ENCODE data around the gene TNRC6B.
A peak's percentile ranks its signal among the peaks of the same experiment; 100 is the strongest.

TNRC6B gene

GRCh38 chr22:40331706-40332105 is 154.0 kb downstream of the TNRC6B start:
- Mint-ChIP-seq H3K4me3 (peak overlapping the region; percentile 70), H3K27me3 (no peaks in the 10 kb centered on the region), H3K27ac (ENCODE audit: low read depth) (peak overlapping the region; percentile 82), H3K9me3 (no peaks in the 10 kb centered on the region), H3K36me3 (ENCODE audit: insufficient read depth) (peaks cover 27% of the 10 kb centered on the region), H3K4me1 (peaks cover 78% of the 10 kb centered on the region)
- DNase-seq (ENCODE audit: low spot score in 2 of 2): no peak
- ATAC-seq (replicated peaks; ENCODE audit: extremely low read depth, poor library complexity, severe bottlenecking): no peak

DNA sequence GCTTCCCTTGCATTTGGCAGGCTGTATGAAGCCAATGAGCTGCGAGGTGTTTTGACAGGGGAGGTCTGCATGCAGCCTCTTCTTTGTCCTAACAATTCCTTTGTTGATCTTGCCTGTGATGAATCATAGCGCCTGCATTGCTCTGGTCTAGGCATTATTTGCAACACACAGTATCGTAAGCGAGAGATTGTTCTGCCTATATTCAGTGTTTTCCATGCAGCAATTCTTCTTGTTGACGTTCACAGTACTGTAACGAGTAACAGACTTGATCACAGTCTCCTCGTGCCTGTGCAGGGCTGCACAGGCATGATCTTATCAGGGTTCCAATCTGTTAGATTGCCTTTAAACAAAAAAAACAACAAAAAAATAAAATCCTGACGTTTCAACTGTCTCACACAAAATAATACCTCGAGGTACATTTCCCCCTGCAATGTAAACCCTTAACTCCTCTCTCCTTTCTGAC is 154.6 kb downstream of the TNRC6B start:
- Mint-ChIP-seq H3K4me3 (peak overlapping the region; percentile 70), H3K9me3 (no peaks in the 10 kb centered on the region), H3K27ac (ENCODE audit: low read depth) (peak overlapping the region; percentile 82), H3K4me1 (peaks cover 74% of the 10 kb centered on the region), H3K27me3 (no peaks in the 10 kb centered on the region), H3K36me3 (ENCODE audit: insufficient read depth) (peaks cover 28% of the 10 kb centered on the region)
- ATAC-seq (replicated peaks; ENCODE audit: extremely low read depth, poor library complexity, severe bottlenecking): no peak
- no peak for DNase-seq (ENCODE audit: low spot score in 2 of 2)

- H3K9me3 Mint-ChIP-seq: no peaks in the 10 kb centered on the region
- H3K4me1 Mint-ChIP-seq: peaks cover 80% of the 10 kb centered on the region
- peaks cover 28% of the 10 kb centered on the region for H3K36me3 Mint-ChIP-seq (ENCODE audit: insufficient read depth)
- peak overlapping the region; percentile 62 for H3K4me3 Mint-ChIP-seq
- DNase-seq (ENCODE audit: low spot score in 2 of 2) (no peak), ATAC-seq (replicated peaks; ENCODE audit: extremely low read depth, poor library complexity, severe bottlenecking) (no peak)
- no peaks in the 10 kb centered on the region for H3K27me3 Mint-ChIP-seq
- peak overlapping the region; percentile 86 for H3K27ac Mint-ChIP-seq (ENCODE audit: low read depth)
Observed at GRCh38 chr22:40334060-40334459, 156.3 kb downstream of the TNRC6B start.

DNA sequence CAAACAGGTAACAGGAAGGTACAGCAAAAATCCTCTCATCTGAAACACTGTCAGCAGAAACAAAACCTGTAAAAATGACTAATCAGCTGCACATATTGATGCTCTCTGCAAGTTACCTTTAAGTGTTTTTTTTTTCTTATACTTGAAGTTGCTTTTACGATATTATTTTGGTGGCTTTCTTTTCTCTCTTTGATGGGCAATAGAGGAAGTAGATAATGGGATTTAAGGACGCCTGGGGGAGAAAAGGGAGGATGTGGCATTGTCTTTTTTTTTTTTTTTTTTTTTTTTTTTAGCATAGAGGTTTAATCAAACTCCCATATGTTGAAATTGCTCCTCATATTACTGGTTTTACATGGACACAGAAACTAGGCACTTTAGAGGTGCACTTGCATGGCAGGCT is 157.2 kb downstream of the TNRC6B start:
- Mint-ChIP-seq H3K27me3 (no peaks in the 10 kb centered on the region), H3K4me1 (peaks cover 80% of the 10 kb centered on the region), H3K36me3 (ENCODE audit: insufficient read depth) (peaks cover 28% of the 10 kb centered on the region), H3K9me3 (no peaks in the 10 kb centered on the region), H3K4me3 (peak overlapping the region; percentile 62), H3K27ac (ENCODE audit: low read depth) (peak overlapping the region; percentile 86)
- DNase-seq (ENCODE audit: low spot score in 2 of 2): no peak
- peak; percentile 42 for ATAC-seq (replicated peaks; ENCODE audit: extremely low read depth, poor library complexity, severe bottlenecking)

GRCh38 chr22:40335358-40335757 is 157.6 kb downstream of the TNRC6B start:
- peak overlapping the region; percentile 86 for H3K27ac Mint-ChIP-seq (ENCODE audit: low read depth)
- no peaks in the 10 kb centered on the region for H3K9me3 Mint-ChIP-seq
- H3K27me3 Mint-ChIP-seq: no peaks in the 10 kb centered on the region
- DNase-seq (ENCODE audit: low spot score in 2 of 2) (no peak), ATAC-seq (replicated peaks; ENCODE audit: extremely low read depth, poor library complexity, severe bottlenecking) (peak; percentile 41)
- H3K4me3 Mint-ChIP-seq: peak overlapping the region; percentile 62
- peaks cover 25% of the 10 kb centered on the region for H3K36me3 Mint-ChIP-seq (ENCODE audit: insufficient read depth)
- H3K4me1 Mint-ChIP-seq: peaks cover 79% of the 10 kb centered on the region

DNA sequence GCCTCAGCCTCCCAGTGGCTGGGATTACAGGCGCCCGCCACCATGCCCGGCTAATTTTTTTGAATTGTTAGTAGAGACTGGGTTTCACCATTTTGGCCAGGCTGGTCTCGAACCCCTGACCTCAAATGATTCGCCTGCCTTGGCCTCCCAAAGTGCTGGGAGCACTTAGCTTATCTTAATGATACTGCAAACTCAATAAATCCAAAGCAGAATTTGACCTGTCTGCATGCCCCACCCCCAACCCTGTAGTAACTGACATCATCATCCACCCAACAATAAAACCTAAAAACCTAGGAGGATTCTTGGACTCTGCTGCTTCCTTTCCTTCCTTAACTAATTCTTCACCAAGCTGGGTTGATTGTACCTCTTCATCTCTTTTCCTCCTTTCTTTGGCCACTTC is 162.3 kb downstream of the TNRC6B start:
- H3K27ac Mint-ChIP-seq (ENCODE audit: low read depth): no peak overlapping the region
- no peak overlapping the region for H3K4me3 Mint-ChIP-seq
- H3K9me3 Mint-ChIP-seq: no peaks in the 10 kb centered on the region
- no peaks in the 10 kb centered on the region for H3K27me3 Mint-ChIP-seq
- peaks cover 13% of the 10 kb centered on the region for H3K36me3 Mint-ChIP-seq (ENCODE audit: insufficient read depth)
- no peak for DNase-seq (ENCODE audit: low spot score in 2 of 2)
- no peak for ATAC-seq (replicated peaks; ENCODE audit: extremely low read depth, poor library complexity, severe bottlenecking)
- H3K4me1 Mint-ChIP-seq: peaks cover 59% of the 10 kb centered on the region

DNA sequence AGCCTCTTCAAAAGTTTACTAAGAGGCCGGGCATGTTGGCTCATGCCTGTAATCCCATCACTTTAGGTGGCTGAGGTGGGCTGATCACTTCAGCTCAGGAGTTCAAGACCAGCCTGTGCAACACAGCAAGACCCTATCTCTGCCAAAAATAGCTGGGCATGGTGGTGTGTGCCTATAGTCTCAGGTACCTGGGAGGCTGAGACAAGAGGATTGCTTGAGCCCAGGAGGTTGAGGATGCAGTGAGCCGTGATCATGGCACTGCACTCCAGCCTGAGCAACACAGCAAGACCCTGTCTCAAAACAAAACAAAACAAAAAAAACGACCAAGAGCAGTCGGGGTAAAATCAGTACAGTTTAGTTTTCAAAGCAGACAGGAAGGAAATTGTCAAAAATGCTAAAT is 163.9 kb downstream of the TNRC6B start:
- no peaks in the 10 kb centered on the region for H3K9me3 Mint-ChIP-seq
- DNase-seq (ENCODE audit: low spot score in 2 of 2) (no peak), ATAC-seq (replicated peaks; ENCODE audit: extremely low read depth, poor library complexity, severe bottlenecking) (no peak)
- H3K4me3 Mint-ChIP-seq: no peak overlapping the region
- H3K36me3 Mint-ChIP-seq (ENCODE audit: insufficient read depth): peaks cover 16% of the 10 kb centered on the region
- peak overlapping the region; percentile 56 for H3K27ac Mint-ChIP-seq (ENCODE audit: low read depth)
- peaks cover 46% of the 10 kb centered on the region for H3K4me1 Mint-ChIP-seq
- no peaks in the 10 kb centered on the region for H3K27me3 Mint-ChIP-seq

DNA sequence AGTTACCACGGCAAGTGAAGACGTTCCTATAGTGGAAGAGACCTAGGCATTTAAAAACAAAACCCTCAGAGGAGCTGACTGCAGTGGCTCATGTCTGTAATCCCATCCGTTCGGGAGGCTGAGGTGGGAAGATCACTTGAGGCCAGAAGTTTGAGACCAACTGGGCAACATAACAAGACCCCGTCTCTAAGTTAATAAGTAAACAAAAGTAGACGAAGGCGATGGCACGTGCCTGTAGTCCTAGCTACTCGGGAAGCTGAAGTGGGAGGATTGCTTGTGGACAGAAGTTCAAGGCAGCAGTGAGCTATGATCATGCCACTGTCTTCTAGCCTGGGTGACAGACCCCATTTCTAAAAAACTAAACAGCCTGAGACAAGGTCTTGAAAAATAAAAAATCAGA is 164.8 kb downstream of the TNRC6B start:
- no peak overlapping the region for H3K4me3 Mint-ChIP-seq
- H3K36me3 Mint-ChIP-seq (ENCODE audit: insufficient read depth): peaks cover 15% of the 10 kb centered on the region
- no peaks in the 10 kb centered on the region for H3K27me3 Mint-ChIP-seq
- DNase-seq (ENCODE audit: low spot score in 2 of 2) (no peak), ATAC-seq (replicated peaks; ENCODE audit: extremely low read depth, poor library complexity, severe bottlenecking) (no peak)
- no peaks in the 10 kb centered on the region for H3K9me3 Mint-ChIP-seq
- H3K4me1 Mint-ChIP-seq: peaks cover 48% of the 10 kb centered on the region
- H3K27ac Mint-ChIP-seq (ENCODE audit: low read depth): peak overlapping the region; percentile 19

DNA sequence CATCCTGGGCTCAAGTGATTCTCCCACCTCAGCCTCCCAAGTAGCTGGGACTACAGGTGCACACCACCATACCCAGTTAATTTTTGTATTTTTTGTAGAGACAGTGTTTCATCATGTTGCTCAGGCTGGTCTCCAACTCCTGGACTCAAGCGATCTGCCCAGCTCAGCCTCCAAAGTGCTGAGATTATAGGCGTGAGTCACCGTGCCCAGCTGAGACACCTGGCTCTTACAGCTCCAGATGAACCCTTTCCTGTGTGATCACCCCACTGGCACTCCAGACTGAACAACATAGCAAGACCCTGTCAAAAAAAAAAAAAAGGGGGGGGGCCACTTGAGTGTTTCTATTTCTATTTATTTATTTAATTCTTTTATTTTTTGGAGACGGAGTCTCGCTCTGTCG is 167.5 kb downstream of the TNRC6B start:
- ATAC-seq (replicated peaks; ENCODE audit: extremely low read depth, poor library complexity, severe bottlenecking) (no peak), DNase-seq (ENCODE audit: low spot score in 2 of 2) (no peak)
- H3K27ac Mint-ChIP-seq (ENCODE audit: low read depth): peak overlapping the region; percentile 96
- no peaks in the 10 kb centered on the region for H3K9me3 Mint-ChIP-seq
- H3K36me3 Mint-ChIP-seq (ENCODE audit: insufficient read depth): peaks cover 20% of the 10 kb centered on the region
- H3K27me3 Mint-ChIP-seq: no peaks in the 10 kb centered on the region
- peaks cover 37% of the 10 kb centered on the region for H3K4me1 Mint-ChIP-seq
- peak overlapping the region; percentile 92 for H3K4me3 Mint-ChIP-seq

GRCh38 chr22:40345815-40346184 is 168.1 kb downstream of the TNRC6B start:
- Mint-ChIP-seq H3K4me1 (peaks cover 34% of the 10 kb centered on the region), H3K27me3 (no peaks in the 10 kb centered on the region), H3K36me3 (ENCODE audit: insufficient read depth) (peaks cover 25% of the 10 kb centered on the region), H3K27ac (ENCODE audit: low read depth) (peak overlapping the region; percentile 96), H3K9me3 (no peaks in the 10 kb centered on the region), H3K4me3 (peak overlapping the region; percentile 92)
- ATAC-seq (replicated peaks; ENCODE audit: extremely low read depth, poor library complexity, severe bottlenecking) (peak; percentile 67), DNase-seq (ENCODE audit: low spot score in 2 of 2) (peak in 1 of 2 donors; percentile 35)

- Mint-ChIP-seq H3K27ac (ENCODE audit: low read depth) (peak within 1 kb of the TSS; percentile 96), H3K27me3 (no peaks in the 10 kb centered on the region), H3K4me1 (peaks cover 34% of the 10 kb centered on the region), H3K36me3 (ENCODE audit: insufficient read depth) (peaks cover 30% of the 10 kb centered on the region), H3K9me3 (no peaks in the 10 kb centered on the region), H3K4me3 (peak within 1 kb of the TSS; percentile 92)
- peak; percentile 83 for ATAC-seq (replicated peaks; ENCODE audit: extremely low read depth, poor library complexity, severe bottlenecking)
- DNase-seq (ENCODE audit: low spot score in 2 of 2): peak; percentile 72 to 73
Observed at GRCh38 chr22:40346185-40347118, 168.7 kb downstream of the TNRC6B start, which contains the start of gene ADSL. Gene ADSL (plus strand): TSS chr22:40346500. CDS start chr22:40346559, 59 bp downstream.

GRCh38 chr22:40347300-40347699 is 169.6 kb downstream of the TNRC6B start:
- H3K27ac Mint-ChIP-seq (ENCODE audit: low read depth): peak overlapping the region; percentile 96
- H3K36me3 Mint-ChIP-seq (ENCODE audit: insufficient read depth): peaks cover 35% of the 10 kb centered on the region
- ATAC-seq (replicated peaks; ENCODE audit: extremely low read depth, poor library complexity, severe bottlenecking) (no peak), DNase-seq (ENCODE audit: low spot score in 2 of 2) (no peak)
- peak overlapping the region; percentile 92 for H3K4me3 Mint-ChIP-seq
- H3K4me1 Mint-ChIP-seq: peaks cover 25% of the 10 kb centered on the region
- H3K9me3 Mint-ChIP-seq: no peaks in the 10 kb centered on the region
- H3K27me3 Mint-ChIP-seq: no peaks in the 10 kb centered on the region
